ENCODE results near the gene DNLZ. TPM values are rescaled to one million over a fixed set of nuclear protein-coding genes. Genes with fewer than 3 reads are reported as not detected.

The DNLZ gene
- total RNA-seq, 2 donors from 2014 or later: 39.4 to 41.3 TPM

GRCh38 chr9:136395345-136396218, 32.0 kb upstream of the DNLZ start:
- Histone ChIP-seq H3K27ac (no peak overlapping the region), H3K27me3 (replicated peaks; ENCODE audit: insufficient read depth) (no peaks in the 10 kb centered on the region), H3K9me3 (no peaks in the 10 kb centered on the region), H3K36me3 (peaks cover 46% of the 10 kb centered on the region), H3K4me3 (no peak overlapping the region), H3K4me1 (ENCODE audit: control insufficient read depth in 1 of 2, low read depth in 2 of 2) (peaks cover 12 to 19% of the 10 kb centered on the region in 2 donors)
- ATAC-seq (ENCODE audit: insufficient number of reproducible peaks, low FRiP score, low read depth): no peak
- no peak for TF ChIP-seq CTCF (IDR thresholded peaks at IDR 0.05)
- DNase-seq (ENCODE audit: low spot score): no peak

GRCh38 chr9:136395020-136395340, 31.4 kb upstream of the DNLZ start:
- DNase-seq (ENCODE audit: low spot score) (no peak), ATAC-seq (ENCODE audit: insufficient number of reproducible peaks, low FRiP score, low read depth) (no peak)
- no peak for TF ChIP-seq CTCF (IDR thresholded peaks at IDR 0.05)
- no peaks in the 10 kb centered on the region for H3K27me3 ChIP-seq (replicated peaks; ENCODE audit: insufficient read depth)
- peaks cover 46% of the 10 kb centered on the region for H3K36me3 ChIP-seq
- no peak overlapping the region for H3K4me3 ChIP-seq
- H3K9me3 ChIP-seq: no peaks in the 10 kb centered on the region
- H3K4me1 ChIP-seq (ENCODE audit: control insufficient read depth in 1 of 2, low read depth in 2 of 2): peaks cover 10 to 14% of the 10 kb centered on the region in 2 donors
- no peak overlapping the region for H3K27ac ChIP-seq

GRCh38 chr9:136394312-136395019, 30.9 kb upstream of the DNLZ start:
- Histone ChIP-seq H3K36me3 (peaks cover 47% of the 10 kb centered on the region), H3K4me3 (no peak overlapping the region), H3K27me3 (replicated peaks; ENCODE audit: insufficient read depth) (no peaks in the 10 kb centered on the region), H3K4me1 (ENCODE audit: control insufficient read depth in 1 of 2, low read depth in 2 of 2) (peaks cover 10 to 11% of the 10 kb centered on the region in 2 donors), H3K9me3 (no peaks in the 10 kb centered on the region), H3K27ac (no peak overlapping the region)
- no peak for TF ChIP-seq CTCF (IDR thresholded peaks at IDR 0.05)
- ATAC-seq (ENCODE audit: insufficient number of reproducible peaks, low FRiP score, low read depth) (no peak), DNase-seq (ENCODE audit: low spot score) (no peak)

GRCh38 chr9:136393531-136393930, 30.0 kb upstream of the DNLZ start:
- TF ChIP-seq CTCF (IDR thresholded peaks at IDR 0.05): no peak
- no peak for DNase-seq (ENCODE audit: low spot score)
- Histone ChIP-seq H3K27ac (no peak overlapping the region), H3K36me3 (peaks cover 57% of the 10 kb centered on the region), H3K9me3 (no peaks in the 10 kb centered on the region), H3K4me3 (no peak overlapping the region), H3K27me3 (replicated peaks; ENCODE audit: insufficient read depth) (no peaks in the 10 kb centered on the region), H3K4me1 (ENCODE audit: control insufficient read depth in 1 of 2, low read depth in 2 of 2) (peaks cover 1 to 2% of the 10 kb centered on the region in 2 donors)
- no peak for ATAC-seq (ENCODE audit: insufficient number of reproducible peaks, low FRiP score, low read depth)

Data from thoracic aorta (tissue), 2 donors.